ENCODE measurements around the gene GSTT2B.
"Not testable (repeated sequence)": the region's sequence is repeated elsewhere in the genome, so short reads cannot be mapped to it uniquely, and the experiment has no call there.

DNA sequence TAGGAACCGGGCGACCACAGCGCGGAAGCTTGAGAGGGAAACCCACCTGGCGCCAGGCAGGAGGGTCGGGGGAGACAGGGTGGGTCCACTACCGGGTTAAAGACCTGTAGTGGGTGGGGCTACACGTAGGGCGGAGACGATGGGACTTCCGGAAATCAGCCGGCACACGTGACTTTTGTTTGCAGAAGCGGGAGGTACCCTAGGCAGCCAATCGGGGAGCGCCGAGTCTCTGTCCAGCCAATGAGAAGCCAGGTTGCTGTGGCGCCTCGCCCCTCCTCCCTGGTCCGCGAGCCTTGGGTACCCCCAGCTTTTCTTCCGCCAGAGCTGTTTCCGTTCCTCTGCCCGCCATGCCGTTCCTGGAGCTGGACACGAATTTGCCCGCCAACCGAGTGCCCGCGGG lies 5.6 kb upstream of the GSTT2B start, which contains the start of gene DDTL:
- TF ChIP-seq, protein P1, sequence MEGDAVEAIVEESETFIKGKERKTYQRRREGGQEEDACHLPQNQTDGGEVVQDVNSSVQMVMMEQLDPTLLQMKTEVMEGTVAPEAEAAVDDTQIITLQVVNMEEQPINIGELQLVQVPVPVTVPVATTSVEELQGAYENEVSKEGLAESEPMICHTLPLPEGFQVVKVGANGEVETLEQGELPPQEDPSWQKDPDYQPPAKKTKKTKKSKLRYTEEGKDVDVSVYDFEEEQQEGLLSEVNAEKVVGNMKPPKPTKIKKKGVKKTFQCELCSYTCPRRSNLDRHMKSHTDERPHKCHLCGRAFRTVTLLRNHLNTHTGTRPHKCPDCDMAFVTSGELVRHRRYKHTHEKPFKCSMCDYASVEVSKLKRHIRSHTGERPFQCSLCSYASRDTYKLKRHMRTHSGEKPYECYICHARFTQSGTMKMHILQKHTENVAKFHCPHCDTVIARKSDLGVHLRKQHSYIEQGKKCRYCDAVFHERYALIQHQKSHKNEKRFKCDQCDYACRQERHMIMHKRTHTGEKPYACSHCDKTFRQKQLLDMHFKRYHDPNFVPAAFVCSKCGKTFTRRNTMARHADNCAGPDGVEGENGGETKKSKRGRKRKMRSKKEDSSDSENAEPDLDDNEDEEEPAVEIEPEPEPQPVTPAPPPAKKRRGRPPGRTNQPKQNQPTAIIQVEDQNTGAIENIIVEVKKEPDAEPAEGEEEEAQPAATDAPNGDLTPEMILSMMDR (IDR thresholded peaks at IDR 0.05; ENCODE audit: insufficient read depth, low read depth, low read length) = not testable (repeated sequence)
- TF ChIP-seq EZH2 (IDR thresholded peaks at IDR 0.05; ENCODE audit: insufficient read depth, low read length) = not testable (repeated sequence)
